Measurements from ENCODE around the gene FIBCD1.

FIBCD1 gene

GRCh38 chr9:130878295-130878694 lies 60.8 kb downstream of the FIBCD1 start:
- no peak for DNase-seq (ENCODE audit: low read depth)

- DNase-seq (ENCODE audit: low read depth): no peak
These were observed 61.7 kb downstream of the FIBCD1 start for GRCh38 chr9:130877300-130877699.

- no peak for DNase-seq (ENCODE audit: low read depth)
These were observed 64.3 kb downstream of the FIBCD1 start for GRCh38 chr9:130874783-130875182.

GRCh38 chr9:130873966-130874365 lies 65.1 kb downstream of the FIBCD1 start:
- no peak for DNase-seq (ENCODE audit: low read depth)

- DNase-seq (ENCODE audit: low read depth): no peak
These were observed 66.0 kb downstream of the FIBCD1 start for GRCh38 chr9:130872912-130873503.

GRCh38 chr9:130872508-130872907 lies 66.5 kb downstream of the FIBCD1 start:
- no peak for DNase-seq (ENCODE audit: low read depth)

GRCh38 chr9:130872093-130872492 lies 67.0 kb downstream of the FIBCD1 start:
- no peak for DNase-seq (ENCODE audit: low read depth)

- no peak for DNase-seq (ENCODE audit: low read depth)
These were observed 67.5 kb downstream of the FIBCD1 start for GRCh38 chr9:130871395-130872062.

- no peak for DNase-seq (ENCODE audit: low read depth)
These were observed 68.3 kb downstream of the FIBCD1 start for GRCh38 chr9:130870491-130871381.

- DNase-seq (ENCODE audit: low read depth): no peak
These were observed 69.8 kb downstream of the FIBCD1 start for GRCh38 chr9:130869250-130869649.

GRCh38 chr9:130868230-130868629 lies 70.8 kb downstream of the FIBCD1 start:
- no peak for DNase-seq (ENCODE audit: low read depth)

GRCh38 chr9:130867556-130867955 lies 71.5 kb downstream of the FIBCD1 start:
- no peak for DNase-seq (ENCODE audit: low read depth)

GRCh38 chr9:130866474-130866965 lies 72.5 kb downstream of the FIBCD1 start:
- peak; percentile 21 for DNase-seq (ENCODE audit: low read depth)

GRCh38 chr9:130865921-130866320 lies 73.1 kb downstream of the FIBCD1 start:
- no peak for DNase-seq (ENCODE audit: low read depth)

GRCh38 chr9:130864541-130864940 lies 74.5 kb downstream of the FIBCD1 start:
- DNase-seq (ENCODE audit: low read depth): no peak

GRCh38 chr9:130862747-130863146 lies 76.3 kb downstream of the FIBCD1 start:
- DNase-seq (ENCODE audit: low read depth): no peak

GRCh38 chr9:130862217-130862616 lies 76.8 kb downstream of the FIBCD1 start:
- DNase-seq (ENCODE audit: low read depth): no peak

- DNase-seq (ENCODE audit: low read depth): no peak
These were observed 77.5 kb downstream of the FIBCD1 start for GRCh38 chr9:130861372-130862180.

- DNase-seq (ENCODE audit: low read depth): no peak
These were observed 78.4 kb downstream of the FIBCD1 start for GRCh38 chr9:130860458-130861316.

- DNase-seq (ENCODE audit: low read depth): no peak
These were observed 80.0 kb downstream of the FIBCD1 start for GRCh38 chr9:130858739-130859705.

All from activated T-cell treated with anti-CD3 and anti-CD28 coated beads for 48 hours (primary cell).